Islet precursor cell (in vitro differentiated cells): ENCODE results near the gene PIH1D1.
A peak's percentile ranks its signal among the peaks of the same experiment; 100 is the strongest.

ENCODE experiments used
- DNase-seq: peaks from one replicate; pipeline ENCODE4 v3.0.0-alpha.2; 2018

PIH1D1 gene

DNA sequence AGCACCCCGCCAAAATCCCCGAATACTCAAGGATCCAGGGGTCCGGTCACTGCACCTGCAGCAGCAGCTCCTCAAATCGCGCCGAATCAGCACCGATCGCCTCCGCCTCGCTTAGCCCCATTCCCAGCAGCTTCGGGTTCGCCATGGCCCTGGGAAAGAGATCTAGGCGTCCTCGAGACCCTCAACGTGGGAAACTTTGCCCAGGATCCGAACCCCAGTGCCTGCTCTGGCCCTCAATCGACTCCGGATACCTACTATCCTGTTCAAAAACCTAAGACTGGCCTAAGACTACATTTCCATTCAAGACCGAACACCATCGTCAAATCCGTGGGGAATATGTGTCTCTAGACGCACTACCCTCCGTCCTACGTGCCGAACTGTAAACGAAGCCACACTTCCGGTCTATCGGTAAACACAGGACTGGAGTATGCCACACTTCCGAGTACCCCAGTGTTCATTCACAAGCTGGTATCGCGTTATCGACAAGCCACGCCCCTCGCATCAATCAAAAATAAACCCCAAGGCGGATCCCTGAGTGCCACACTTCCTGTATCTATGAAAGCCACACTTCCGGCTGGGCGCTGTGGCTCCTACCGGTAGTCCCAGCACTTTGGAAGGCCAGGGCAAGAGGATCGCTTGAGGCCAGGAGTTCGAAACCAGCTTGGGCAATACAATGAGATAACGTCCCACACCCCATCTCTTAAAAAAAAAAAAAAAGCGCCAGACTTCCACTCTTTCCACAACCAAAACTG is at the start of gene PIH1D1:
PIH1D1 (minus strand) TSS at position 385 of the 752 bp plus-strand sequence; CDS start at position 145, 240 bp downstream.
- peak; percentile 99 for DNase-seq

DNA sequence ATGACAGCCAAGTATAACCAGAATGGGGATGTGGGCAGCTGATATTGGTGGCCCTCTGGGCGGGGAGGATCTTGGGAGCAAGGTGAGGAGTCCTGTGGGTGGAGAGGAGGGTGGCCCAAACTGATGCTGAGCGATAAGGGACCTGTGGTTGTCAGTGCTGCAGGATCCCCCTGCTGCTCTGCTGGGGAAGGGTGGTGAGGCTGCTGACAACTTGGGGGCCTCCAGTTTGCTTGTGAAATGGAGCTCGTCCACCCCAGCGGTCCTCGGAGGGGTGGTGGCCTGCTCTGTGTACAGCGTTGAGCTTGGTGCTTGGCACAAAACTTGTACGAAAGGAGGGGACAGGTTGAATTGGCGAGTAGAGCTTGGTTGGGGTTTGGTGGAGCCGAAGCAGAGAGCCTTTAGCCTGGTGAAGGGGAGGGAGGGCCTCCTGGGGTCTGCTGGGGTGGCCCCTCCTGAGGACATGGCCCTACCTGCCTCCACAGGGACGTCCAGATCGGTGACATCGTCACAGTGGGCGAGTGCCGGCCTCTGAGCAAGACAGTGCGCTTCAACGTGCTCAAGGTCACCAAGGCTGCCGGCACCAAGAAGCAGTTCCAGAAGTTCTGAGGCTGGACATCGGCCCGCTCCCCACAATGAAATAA is 47.5 kb upstream of the PIH1D1 start:
- no peak for DNase-seq

DNA sequence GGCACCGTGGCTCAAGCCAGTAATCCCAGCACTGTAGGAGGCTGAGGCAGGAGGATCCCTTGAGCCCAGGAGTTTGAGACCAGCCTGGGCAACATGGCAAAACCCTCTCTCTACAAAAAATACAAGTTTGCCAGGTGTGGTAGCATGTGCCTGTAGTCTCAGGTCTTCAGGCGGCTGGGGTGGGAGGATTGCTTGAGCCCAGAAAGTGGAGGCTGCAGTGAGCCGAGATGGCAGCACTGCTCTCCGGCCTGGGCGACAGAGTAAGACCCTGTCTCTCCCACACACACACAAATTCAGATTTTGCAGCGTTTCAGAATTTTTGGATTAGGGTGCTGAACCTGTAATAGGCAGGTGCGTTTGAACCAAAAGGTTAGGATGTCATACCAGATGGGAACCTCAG is 46.9 kb upstream of the PIH1D1 start:
- DNase-seq, result no peak

DNA sequence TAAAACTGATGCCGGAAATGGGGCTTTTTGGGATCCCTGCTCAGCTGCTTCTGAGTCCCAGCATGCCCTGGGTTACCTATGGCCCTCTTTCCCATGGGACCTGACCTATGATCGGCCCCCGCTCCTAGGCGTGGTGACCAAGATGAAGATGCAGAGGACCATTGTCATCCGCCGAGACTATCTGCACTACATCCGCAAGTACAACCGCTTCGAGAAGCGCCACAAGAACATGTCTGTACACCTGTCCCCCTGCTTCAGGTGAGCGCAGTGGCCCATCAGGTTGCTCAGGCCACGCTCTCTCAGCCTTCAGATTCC is 46.1 kb upstream of the PIH1D1 start:
- no peak for DNase-seq

DNA sequence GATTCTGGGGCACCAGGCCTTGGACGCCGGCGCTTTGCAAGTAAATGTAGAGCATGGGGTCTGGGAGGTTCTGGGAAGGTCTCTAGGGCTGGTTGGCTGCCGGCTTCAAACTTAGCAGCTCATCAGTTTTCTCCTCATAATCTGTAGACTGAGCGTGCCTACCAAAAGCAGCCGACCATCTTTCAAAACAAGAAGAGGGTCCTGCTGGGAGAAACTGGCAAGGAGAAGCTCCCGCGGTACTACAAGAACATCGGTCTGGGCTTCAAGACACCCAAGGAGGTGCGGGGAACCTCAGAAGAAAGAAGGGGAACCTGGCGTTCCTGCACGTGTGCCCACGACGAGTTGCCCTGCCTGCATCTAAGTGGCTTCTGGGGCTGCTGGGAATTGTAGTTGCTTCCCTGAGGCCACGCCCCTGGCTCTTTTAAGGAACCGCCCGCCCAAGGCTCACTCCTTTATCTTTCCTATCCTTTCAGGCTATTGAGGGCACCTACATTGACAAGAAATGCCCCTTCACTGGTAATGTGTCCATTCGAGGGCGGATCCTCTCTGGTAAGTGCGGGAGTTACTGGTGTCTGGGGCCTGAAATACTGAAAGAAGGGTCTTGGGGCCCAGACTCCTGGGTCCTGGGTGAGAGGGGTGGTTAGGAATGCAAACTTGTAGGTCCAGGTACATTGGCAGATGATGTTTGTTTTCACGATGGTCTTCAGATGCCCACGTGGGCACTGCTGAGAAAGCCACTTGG is 45.6 kb upstream of the PIH1D1 start:
- DNase-seq, result no peak

DNA sequence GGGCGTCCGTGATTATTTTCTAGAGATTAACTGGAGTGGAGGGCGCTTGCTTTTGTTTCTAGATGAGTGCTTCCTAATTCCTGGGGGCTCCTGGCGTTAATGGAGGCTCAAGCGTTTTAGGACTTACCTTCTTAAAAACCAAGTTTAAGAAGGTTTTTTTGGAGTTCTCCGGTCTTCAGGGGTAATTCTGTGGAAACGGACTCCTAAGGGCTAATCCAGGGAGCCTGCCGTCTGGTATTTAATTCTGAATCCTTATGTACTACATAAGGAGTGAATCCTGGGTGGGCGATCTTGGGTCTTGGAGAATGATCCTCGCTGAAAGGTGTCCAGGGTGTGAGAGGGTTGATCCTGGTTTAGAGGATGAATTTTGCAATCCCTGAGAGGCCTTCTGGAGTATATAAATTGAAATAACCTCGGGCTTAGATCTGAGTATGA is 45.0 kb upstream of the PIH1D1 start:
- no peak for DNase-seq

DNA sequence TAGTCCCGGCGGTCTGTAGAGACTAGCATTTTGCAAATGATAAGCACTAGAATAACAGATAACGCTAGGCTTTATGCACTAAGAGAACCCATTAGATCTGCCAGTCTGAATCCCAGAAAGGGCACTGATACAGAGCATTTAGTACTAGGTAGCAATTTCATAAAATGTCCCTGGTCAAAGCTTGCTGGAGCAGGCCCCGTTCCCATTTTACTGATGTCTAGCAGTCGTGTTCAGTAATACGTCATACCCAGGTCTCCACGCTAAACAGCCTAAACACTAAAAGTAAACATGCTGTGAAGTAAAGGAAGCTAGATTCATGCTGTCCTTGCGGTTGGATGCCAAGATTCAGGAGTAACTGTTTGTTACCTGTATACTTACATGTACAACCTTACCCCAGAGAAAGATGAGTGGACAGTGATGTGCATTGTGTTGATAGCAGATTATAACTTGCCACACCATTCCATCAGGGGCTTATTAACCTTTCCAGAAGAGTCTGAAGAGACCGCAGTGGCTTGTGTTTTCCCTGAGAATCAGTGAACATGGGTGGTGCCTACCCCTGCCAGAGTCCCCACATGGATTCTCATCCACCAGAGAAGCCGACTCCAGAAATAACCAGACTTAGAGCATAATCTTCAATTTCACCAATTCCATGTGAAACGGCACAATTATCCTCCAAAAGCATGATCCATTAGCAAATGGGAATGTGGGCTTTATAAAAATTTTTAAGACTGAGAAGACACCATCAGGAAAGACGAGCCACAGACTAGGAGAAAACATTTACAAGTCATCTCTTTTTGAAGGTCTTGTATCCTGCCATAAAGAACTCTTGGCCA is 41.2 kb upstream of the PIH1D1 start:
- no peak for DNase-seq

DNA sequence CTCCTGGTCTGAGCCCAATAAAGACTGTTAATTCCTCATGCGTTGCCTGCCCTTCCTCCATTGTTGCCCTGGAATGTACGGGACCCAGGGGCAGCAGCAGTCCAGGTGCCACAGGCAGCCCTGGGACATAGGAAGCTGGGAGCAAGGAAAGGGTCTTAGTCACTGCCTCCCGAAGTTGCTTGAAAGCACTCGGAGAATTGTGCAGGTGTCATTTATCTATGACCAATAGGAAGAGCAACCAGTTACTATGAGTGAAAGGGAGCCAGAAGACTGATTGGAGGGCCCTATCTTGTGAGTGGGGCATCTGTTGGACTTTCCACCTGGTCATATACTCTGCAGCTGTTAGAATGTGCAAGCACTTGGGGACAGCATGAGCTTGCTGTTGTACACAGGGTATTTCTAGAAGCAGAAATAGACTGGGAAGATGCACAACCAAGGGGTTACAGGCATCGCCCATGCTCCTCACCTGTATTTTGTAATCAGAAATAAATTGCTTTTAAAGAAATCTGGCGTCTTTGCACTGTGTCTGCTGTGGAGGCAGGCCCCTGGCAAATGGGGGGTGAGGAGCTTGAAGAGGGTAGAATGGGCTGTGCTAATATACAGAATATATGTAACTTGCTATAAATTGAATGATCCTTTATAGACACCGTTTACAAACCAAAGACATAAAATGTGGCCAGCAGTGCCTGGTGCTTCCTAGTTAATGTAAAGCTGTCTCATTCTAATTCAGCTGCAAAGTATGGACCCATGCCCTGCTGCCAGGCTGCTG is 40.4 kb upstream of the PIH1D1 start:
- no peak for DNase-seq

DNA sequence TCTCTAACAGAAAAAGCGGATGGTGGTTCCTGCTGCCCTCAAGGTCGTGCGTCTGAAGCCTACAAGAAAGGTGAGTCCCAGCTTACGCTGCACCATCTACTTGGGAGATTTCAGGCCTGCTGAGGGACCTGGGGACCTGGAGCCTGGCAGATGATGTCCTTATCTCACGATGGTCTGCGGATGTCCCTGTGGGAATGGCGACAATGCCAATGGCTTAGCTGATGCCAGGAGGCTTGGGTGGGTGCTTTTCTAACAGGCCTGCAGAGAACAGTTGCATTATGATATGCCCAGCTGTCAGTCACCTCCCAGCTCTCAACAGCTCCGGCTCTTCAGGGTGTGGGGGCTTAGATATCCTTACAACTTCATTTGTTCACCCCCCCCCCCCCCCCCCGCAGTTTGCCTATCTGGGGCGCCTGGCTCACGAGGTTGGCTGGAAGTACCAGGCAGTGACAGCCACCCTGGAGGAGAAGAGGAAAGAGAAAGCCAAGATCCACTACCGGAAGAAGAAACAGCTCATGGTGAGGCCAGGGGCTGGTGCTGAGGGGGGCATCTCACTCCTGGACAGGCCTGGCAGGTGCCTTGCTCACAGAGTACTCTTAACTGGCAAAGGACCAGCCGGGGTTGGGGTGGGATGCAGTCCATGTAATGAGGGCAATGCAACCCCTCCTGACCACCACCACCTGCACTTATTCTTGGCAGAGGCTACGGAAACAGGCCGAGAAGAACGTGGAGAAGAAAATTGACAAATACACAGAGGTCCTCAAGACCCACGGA is 39.6 kb upstream of the PIH1D1 start:
- DNase-seq, result no peak

DNA sequence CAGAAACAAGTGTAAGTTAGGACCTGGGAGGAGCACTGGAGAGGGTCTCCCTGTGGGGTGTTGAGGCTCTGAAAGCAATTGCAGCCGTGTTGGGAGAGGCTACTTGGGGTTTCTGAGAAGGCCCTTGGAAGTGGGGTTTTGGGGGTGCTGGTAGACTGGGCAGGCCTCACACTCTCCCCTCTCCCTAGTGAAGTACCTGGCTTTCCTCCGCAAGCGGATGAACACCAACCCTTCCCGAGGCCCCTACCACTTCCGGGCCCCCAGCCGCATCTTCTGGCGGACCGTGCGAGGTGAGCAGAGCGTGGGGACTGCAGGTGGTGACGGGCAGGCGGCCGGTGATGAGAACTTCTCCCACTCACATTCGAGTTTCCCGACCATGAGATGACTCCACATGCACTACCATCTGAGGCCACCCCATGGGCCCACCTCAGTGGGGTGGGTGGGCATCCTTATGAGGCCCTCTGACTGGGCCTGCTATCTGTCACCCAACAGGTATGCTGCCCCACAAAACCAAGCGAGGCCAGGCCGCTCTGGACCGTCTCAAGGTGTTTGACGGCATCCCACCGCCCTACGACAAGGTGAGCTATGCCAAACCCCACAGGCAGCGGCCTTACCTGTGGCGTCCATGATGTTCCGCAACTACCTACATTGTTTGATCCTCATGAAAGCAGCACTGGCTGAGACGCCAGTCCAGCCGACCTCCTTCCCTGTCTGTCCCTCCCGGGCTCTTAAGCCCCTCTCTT is 38.8 kb upstream of the PIH1D1 start:
- DNase-seq, result no peak

DNA sequence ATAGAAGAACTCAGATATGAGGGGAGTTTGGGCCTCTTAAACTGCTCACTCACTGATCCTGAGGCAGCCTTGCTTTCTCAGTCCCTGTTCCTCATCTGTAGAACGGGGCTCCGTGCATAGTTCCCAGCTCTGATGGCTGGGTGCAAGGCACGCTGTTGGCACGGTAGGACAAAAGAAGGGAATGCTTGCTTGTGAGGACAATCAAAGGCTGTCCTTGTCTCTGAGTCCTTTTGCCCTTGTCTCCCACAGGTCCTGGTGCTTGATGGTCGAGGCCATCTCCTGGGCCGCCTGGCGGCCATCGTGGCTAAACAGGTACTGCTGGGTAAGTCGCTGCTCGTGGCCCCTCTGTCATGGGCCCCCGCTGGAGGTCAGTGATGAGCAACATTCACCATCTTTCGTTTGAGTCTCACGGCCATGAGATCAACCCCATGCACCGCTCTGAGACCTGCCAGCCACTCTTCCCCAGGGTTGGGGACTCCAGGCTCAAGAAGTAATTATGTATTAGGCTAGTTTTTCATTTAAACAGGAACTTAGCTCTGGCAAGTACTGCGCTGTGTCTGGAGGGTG is 38.1 kb upstream of the PIH1D1 start:
- no peak for DNase-seq

DNA sequence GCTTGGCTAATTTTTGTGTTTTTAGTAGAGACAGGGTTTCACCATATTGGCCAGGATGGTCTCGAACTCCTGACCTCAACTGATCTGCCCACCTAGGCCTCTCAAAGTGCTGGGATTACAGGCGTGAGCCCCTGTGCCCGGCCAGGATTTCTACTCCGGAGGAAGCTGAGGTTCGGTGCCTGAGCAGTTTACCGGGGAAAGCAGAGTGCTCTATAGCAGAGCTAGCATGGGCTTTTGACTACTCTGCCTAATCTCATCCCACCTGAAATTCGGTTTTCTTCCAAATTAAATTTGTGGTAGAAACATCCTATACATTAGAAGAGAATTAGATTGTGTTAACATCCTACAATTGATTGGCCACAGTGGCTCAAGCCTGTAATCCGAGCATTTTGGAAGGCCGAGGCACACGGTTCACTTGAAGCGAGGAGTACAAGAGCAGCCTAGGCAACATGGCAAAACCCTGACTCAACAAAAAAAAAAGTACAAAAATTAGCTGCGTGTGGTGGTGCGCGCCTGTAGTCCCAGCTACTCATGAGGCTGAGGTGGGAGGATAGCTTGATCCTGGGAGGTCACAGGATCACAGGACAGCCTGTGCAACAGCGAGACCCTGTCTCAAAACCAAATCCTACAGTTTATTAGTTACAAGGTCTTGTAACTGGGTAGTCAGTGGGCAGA is 37.4 kb upstream of the PIH1D1 start:
- DNase-seq, result no peak

DNA sequence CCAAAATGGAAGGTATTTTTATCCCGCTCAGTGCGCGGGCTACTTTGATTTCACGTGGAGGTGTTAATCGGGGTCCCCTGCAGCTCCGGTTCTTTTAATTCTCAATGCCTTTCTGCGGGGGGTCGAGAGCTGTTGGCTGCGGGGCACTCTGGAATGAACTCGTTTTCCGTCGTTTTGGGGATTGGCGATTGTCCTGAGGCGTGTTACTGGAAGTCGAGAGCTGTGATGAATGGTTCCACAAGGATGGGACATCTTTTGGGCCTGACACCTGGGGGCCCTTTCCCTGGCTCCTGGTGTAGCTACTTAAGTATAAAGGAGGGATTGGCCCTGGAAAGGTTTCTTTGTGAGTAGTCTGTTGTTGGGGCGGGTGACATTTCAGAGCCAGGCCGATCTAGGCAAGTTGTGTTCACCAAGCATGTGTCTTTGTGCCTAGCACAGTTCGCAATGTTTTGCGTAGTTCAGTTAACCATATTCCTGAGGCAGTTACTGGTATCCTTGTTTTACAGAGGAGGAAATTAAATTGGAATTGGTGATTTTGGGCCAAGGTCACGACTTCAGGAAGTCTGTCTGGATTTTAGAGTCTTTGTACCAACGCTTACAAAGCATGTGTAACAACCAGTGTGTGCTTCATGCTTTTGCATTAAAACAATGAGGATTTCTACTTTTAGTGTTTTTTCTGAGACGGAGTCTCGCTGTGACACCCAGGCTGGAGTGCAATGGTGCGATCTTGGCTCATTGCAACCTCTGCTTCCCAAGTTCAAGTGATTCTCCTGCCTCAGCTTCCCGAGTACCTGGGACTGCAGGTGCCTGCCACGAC is 36.6 kb upstream of the PIH1D1 start:
- no peak for DNase-seq

DNA sequence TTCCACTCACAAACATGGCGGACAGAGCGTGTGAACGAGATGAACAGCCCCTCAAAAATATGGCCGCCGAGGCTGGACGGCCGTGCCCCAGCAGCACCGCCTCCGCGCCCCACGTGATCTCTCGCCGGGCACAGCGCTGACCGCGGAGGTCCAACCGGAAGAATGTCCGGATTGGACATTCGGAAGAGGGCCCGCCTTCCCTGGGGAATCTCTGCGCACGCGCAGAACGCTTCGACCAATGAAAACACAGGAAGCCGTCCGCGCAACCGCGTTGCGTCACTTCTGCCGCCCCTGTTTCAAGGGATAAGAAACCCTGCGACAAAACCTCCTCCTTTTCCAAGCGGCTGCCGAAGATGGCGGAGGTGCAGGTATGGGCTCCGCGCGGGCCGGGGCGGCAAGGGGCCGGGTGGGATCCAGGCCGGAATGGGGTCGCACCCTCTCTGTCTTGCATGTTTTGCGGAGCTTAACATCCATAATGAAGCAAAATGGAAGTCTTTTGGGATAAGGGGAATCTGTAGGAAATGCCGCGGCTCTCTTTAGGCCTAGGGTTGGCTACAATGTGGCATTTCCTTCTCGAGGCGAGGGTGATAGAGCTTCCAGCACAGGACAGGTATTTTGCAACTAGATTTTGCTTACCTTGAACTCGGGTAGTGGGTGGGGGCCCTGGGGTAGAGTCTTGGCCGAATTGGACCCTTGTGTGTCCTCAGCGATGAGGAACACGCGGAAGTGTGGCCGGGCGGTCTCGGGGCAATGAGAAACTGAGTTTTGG is 35.8 kb upstream of the PIH1D1 start, which contains the start of gene RPL13A:
RPL13A (plus strand) TSS at position 332 of the 769 bp plus-strand sequence; CDS start at position 354, 22 bp downstream.
- DNase-seq, result peak; percentile 100

DNA sequence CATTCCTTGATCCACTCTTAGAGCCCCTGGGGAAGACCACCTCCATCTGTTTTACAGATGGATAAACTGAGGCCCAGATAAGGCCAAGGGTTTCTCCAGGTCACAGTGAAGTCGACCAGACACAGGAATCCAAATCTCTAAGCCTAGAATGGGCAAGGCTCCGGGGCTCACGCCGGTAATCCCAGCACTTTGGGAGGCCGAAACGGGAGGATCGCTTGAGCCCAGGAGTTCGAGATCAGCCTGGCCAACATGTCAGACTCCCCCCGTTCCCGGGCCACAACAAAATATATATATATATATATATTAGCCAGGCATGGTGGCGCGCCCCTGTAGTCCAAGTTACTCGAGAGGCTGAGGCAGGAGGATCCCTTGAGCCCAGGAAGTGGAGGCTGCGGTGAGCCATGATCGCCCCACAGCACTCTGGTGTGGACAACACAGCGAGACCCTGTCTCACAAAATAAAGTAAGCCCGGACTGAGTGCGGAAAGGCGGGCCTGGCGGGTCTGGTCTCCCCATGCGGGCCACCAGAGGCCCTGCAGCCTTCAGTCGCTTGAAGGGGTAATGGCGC is 35.2 kb upstream of the PIH1D1 start:
- DNase-seq, result no peak

DNA sequence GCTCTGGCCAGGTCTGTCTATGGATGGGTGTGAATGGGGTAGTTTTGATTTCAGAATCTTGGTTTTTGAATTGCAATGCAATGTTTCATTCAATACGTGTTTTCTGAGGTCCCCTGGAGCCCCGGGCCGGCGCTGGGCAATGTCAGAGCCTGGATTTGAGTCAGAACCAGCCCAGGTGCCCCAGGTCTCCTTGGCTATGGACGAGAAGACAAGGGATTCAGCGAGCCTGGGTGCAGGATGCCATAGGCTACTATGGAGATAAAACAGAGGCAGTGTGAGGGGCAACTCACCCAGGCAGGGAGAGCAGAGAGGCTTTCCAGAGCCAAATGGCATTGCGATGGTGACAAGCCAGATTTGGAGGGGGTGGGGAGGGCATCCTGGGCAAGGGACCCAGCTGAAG is 34.6 kb upstream of the PIH1D1 start:
- DNase-seq, result no peak

DNA sequence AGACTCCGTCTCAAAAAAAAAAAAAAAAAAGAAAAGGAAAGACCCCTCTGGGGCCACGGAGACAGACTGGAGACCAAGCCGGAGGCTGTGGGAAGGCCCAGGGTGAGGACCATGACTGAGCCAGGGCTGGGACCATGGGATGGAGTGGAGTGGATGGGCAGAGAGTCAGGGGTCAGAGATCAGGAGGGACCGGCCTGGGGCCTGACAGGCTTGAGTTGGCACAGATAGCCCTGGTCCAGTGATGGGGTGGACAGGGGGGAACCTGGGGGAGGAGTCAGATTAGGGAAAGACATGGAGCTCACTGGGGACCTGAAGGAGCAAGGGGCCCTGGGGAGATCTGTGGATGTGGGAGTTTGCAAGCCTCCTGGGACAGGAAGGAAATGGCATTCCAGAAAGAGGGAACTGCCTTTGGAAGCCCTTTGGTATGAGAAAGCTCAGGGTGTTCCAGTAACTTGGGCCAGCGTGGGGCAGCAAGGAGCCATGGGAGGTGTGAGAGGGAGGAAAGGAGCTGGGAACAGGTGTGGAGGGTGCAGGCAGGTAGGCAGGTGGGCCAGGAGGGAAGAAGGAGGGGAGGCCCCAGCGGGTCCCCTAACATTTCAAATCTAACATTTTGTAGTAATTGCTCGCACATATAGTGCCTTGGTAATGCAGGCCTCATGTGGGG is 29.5 kb upstream of the PIH1D1 start:
- no peak for DNase-seq
